WTC11 (cell line): ENCODE results near the gene FXN.

Experiments used
- ELF4 ChIP-seq: sonication (generic); formaldehyde crosslinking; IDR thresholded peaks from 2 replicates; pipeline ENCODE4 v1.8.1; 2022; ENCODE audit warnings: low read depth, mild to moderate bottlenecking, moderate library complexity, missing genetic modification reagents
- NR3C1 ChIP-seq: sonication (generic); formaldehyde crosslinking; conservative IDR thresholded peaks from 2 replicates; pipeline ENCODE4 v1.8.1; 2023; ENCODE audit warnings: low read depth, mild to moderate bottlenecking, missing genetic modification reagents
- TEAD4 ChIP-seq: sonication (generic); formaldehyde crosslinking; IDR thresholded peaks from 2 replicates; pipeline ENCODE4 v1.8.0; 2022; ENCODE audit warnings: mild to moderate bottlenecking, missing genetic modification reagents
- TF ChIP-seq, protein P1 (sequence below): fragments of 200-600 bp; IDR thresholded peaks from 2 replicates; pipeline ENCODE4 v1.8.0; 2022; ENCODE audit warnings: antibody characterized with exemption
- TF ChIP-seq, protein P2 (sequence below): sonication (generic); formaldehyde crosslinking; conservative IDR thresholded peaks from 2 replicates; pipeline ENCODE4 v1.8.1; 2022; ENCODE audit warnings: mild to moderate bottlenecking, missing genetic modification reagents
- TF ChIP-seq, protein P3 (sequence below): fragments of 250-450 bp; sonication (Bioruptor Pico); IDR thresholded peaks from 2 replicates; pipeline ENCODE4 v1.9.0; 2021; ENCODE audit warnings: moderate library complexity, mild to moderate bottlenecking, inconsistent platforms, borderline replicate concordance
- TF ChIP-seq, protein P4 (sequence below): sonication (generic); formaldehyde crosslinking; IDR thresholded peaks from 2 replicates; pipeline ENCODE4 v1.8.1; 2023; ENCODE audit warnings: mild to moderate bottlenecking, missing genetic modification reagents
- TF ChIP-seq, protein P5 (sequence below): sonication (generic); formaldehyde crosslinking; IDR thresholded peaks from 2 replicates; pipeline ENCODE4 v1.8.1; 2023; ENCODE audit warnings: mild to moderate bottlenecking, missing genetic modification reagents

DNA sequence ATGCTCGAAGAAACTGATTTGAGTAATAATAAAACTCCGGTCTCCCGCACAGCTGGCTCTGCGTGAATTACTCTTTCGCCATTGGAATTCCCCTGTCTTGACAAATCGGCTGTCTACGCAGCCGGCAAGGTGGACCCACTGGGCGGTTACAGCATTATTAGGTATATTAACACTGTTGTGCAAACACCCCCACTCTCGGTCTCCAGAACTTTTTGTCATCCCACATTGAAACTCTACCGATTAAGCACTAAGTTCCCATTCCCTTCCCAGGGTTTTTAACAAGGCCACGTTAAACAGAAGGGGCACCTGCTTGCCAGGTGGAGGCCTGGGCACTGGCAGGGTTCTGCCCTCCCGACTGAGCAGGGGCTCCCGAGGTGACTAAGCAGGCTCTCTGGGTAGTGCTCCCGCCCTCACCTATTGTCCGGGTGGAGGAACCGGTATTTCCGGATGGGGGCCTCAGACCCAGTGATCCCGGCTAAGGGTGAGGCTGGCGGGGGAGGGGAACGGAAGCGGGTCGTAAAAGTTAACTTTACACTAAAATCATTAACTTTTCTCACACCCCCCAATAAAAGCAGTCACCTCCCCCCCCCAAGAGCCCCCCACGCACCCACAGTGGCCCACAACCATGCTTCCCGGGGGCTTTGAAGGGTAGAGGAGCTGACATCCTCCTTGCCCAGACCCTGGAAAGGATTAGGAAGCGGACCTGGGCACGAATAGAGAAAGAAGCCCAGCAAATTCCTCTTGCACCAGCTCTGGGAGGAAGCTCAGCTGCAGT is 85.0 kb downstream of the FXN start:
- TF ChIP-seq, protein P1, sequence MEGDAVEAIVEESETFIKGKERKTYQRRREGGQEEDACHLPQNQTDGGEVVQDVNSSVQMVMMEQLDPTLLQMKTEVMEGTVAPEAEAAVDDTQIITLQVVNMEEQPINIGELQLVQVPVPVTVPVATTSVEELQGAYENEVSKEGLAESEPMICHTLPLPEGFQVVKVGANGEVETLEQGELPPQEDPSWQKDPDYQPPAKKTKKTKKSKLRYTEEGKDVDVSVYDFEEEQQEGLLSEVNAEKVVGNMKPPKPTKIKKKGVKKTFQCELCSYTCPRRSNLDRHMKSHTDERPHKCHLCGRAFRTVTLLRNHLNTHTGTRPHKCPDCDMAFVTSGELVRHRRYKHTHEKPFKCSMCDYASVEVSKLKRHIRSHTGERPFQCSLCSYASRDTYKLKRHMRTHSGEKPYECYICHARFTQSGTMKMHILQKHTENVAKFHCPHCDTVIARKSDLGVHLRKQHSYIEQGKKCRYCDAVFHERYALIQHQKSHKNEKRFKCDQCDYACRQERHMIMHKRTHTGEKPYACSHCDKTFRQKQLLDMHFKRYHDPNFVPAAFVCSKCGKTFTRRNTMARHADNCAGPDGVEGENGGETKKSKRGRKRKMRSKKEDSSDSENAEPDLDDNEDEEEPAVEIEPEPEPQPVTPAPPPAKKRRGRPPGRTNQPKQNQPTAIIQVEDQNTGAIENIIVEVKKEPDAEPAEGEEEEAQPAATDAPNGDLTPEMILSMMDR, result no peak
- TF ChIP-seq NR3C1, result no peak
- TF ChIP-seq, protein P2, sequence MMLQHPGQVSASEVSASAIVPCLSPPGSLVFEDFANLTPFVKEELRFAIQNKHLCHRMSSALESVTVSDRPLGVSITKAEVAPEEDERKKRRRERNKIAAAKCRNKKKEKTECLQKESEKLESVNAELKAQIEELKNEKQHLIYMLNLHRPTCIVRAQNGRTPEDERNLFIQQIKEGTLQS (CRISPR knock-in tag), result no peak
- TF ChIP-seq, protein P3, sequence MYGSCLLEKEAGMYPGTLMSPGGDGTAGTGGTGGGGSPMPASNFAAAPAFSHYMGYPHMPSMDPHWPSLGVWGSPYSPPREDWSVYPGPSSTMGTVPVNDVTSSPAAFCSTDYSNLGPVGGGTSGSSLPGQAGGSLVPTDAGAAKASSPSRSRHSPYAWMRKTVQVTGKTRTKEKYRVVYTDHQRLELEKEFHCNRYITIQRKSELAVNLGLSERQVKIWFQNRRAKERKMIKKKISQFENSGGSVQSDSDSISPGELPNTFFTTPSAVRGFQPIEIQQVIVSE (CRISPR knock-in tag), result no peak
- TF ChIP-seq, protein P4, sequence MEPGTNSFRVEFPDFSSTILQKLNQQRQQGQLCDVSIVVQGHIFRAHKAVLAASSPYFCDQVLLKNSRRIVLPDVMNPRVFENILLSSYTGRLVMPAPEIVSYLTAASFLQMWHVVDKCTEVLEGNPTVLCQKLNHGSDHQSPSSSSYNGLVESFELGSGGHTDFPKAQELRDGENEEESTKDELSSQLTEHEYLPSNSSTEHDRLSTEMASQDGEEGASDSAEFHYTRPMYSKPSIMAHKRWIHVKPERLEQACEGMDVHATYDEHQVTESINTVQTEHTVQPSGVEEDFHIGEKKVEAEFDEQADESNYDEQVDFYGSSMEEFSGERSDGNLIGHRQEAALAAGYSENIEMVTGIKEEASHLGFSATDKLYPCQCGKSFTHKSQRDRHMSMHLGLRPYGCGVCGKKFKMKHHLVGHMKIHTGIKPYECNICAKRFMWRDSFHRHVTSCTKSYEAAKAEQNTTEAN (CRISPR knock-in tag), result no peak
- TF ChIP-seq, protein P5, sequence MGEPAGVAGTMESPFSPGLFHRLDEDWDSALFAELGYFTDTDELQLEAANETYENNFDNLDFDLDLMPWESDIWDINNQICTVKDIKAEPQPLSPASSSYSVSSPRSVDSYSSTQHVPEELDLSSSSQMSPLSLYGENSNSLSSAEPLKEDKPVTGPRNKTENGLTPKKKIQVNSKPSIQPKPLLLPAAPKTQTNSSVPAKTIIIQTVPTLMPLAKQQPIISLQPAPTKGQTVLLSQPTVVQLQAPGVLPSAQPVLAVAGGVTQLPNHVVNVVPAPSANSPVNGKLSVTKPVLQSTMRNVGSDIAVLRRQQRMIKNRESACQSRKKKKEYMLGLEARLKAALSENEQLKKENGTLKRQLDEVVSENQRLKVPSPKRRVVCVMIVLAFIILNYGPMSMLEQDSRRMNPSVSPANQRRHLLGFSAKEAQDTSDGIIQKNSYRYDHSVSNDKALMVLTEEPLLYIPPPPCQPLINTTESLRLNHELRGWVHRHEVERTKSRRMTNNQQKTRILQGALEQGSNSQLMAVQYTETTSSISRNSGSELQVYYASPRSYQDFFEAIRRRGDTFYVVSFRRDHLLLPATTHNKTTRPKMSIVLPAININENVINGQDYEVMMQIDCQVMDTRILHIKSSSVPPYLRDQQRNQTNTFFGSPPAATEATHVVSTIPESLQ, result no peak
- no peak for TF ChIP-seq ELF4 (CRISPR knock-in tag)
- no peak for TF ChIP-seq TEAD4
